Memory B cell (primary cell): ENCODE measurements around the gene RASD2.

Experiments
- ATAC-seq: fragments of 150-1000 bp; cut with Tn5 transposase; 2 replicates; pipeline ENCODE4 v1.10.0; 2021; ENCODE audit warnings: low read depth, mild to moderate bottlenecking, moderate library complexity
- DNase-seq, 2 donors: peaks; one replicate each; pipeline ENCODE4 v3.0.0; 2022; ENCODE audit warnings: low spot score in 2 of 2
- H3K27ac Mint-ChIP-seq: one replicate; pipeline ENCODE4 v1.8.0; 2022; ENCODE audit warnings: mild to moderate bottlenecking, moderate library complexity, mixed read lengths
- H3K27me3 Mint-ChIP-seq: one replicate; pipeline ENCODE4 v1.8.0; 2022; ENCODE audit warnings: mixed read lengths
- H3K36me3 Mint-ChIP-seq: one replicate; pipeline ENCODE4 v1.8.0; 2022; ENCODE audit warnings: mild to moderate bottlenecking, mixed read lengths
- H3K4me1 Mint-ChIP-seq: one replicate; pipeline ENCODE4 v1.8.0; 2022; ENCODE audit warnings: mixed read lengths
- H3K4me3 Mint-ChIP-seq: one replicate; pipeline ENCODE4 v1.8.0; 2022; ENCODE audit warnings: mild to moderate bottlenecking, moderate library complexity, mixed read lengths
- H3K9me3 Mint-ChIP-seq: one replicate; pipeline ENCODE4 v1.8.0; 2022; ENCODE audit warnings: mixed read lengths

The RASD2 gene

GRCh38 chr22:35554297-35554845 lies 13.7 kb downstream of the RASD2 start:
- H3K27ac Mint-ChIP-seq, result no peak overlapping the region
- DNase-seq (no peak), ATAC-seq (no peak)
- H3K9me3 Mint-ChIP-seq, result no peaks in the 10 kb centered on the region
- no peak overlapping the region for H3K4me3 Mint-ChIP-seq
- H3K36me3 Mint-ChIP-seq, result no peaks in the 10 kb centered on the region
- peaks cover 4% of the 10 kb centered on the region for H3K4me1 Mint-ChIP-seq
- peaks cover 13% of the 10 kb centered on the region for H3K27me3 Mint-ChIP-seq

GRCh38 chr22:35555483-35555890 lies 14.9 kb downstream of the RASD2 start:
- no peak overlapping the region for H3K27ac Mint-ChIP-seq

GRCh38 chr22:35555946-35556547 lies 15.4 kb downstream of the RASD2 start:
- H3K36me3 Mint-ChIP-seq, result no peaks in the 10 kb centered on the region

More at GRCh38 chr22:35555483-35555890, 14.9 kb downstream of the RASD2 start:
- peaks cover 4% of the 10 kb centered on the region for H3K4me1 Mint-ChIP-seq
- no peak overlapping the region for H3K4me3 Mint-ChIP-seq
- H3K27me3 Mint-ChIP-seq, result peaks cover 16% of the 10 kb centered on the region
- no peaks in the 10 kb centered on the region for H3K36me3 Mint-ChIP-seq
- no peak for ATAC-seq
- no peak for DNase-seq
- H3K9me3 Mint-ChIP-seq, result no peaks in the 10 kb centered on the region

DNA sequence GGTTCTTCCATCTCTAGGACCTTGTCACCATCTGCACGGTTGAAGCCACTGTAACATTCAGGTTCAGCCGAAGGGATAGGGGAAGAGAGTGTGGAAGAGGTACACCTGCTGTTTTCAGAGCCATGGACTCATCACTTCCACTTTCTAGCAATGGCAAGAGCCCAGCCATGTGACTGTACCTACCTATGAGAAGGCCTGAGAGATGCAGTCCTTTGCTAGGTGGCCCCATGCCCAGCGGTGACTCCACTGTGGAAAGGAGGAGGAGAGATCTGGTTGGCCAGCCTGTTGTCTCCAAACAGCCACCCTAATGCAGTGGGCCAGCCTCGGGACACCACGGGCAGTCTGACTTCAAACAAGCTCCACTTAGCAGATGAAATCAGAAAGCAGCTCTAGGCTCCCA lies 16.0 kb downstream of the RASD2 start:
- no peak overlapping the region for H3K4me3 Mint-ChIP-seq
- peaks cover 4% of the 10 kb centered on the region for H3K4me1 Mint-ChIP-seq
- DNase-seq, result no peak
- H3K27me3 Mint-ChIP-seq, result peaks cover 23% of the 10 kb centered on the region
- H3K9me3 Mint-ChIP-seq, result no peaks in the 10 kb centered on the region
- ATAC-seq, result no peak
- no peak overlapping the region for H3K27ac Mint-ChIP-seq
- no peaks in the 10 kb centered on the region for H3K36me3 Mint-ChIP-seq

More at GRCh38 chr22:35555946-35556547, 15.4 kb downstream of the RASD2 start:
- Mint-ChIP-seq H3K9me3 (no peaks in the 10 kb centered on the region), H3K27me3 (peaks cover 18% of the 10 kb centered on the region), H3K4me3 (no peak overlapping the region), H3K4me1 (peaks cover 4% of the 10 kb centered on the region), H3K27ac (no peak overlapping the region)
- DNase-seq (no peak), ATAC-seq (no peak)

DNA sequence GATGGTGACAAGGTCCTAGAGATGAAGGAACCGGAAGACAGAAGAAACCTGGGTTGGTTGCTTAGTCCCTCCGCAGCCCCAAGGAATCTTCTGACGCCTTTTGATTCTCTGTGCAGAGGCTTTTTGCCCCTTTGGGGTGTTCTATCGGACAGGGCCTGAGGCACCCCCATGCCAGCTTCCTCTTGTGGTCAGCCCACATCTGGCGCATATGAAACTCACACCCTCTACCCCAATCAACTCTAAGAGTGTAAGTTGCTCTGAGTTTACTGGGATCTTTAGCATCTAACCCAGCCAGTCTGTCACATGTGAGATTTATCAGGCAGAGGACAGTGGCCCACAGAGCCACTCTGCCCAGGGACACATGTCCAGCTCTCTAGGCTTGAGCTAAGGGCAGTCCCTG lies 17.4 kb downstream of the RASD2 start:
- H3K36me3 Mint-ChIP-seq, result no peaks in the 10 kb centered on the region
- H3K27me3 Mint-ChIP-seq, result peaks cover 24% of the 10 kb centered on the region
- H3K9me3 Mint-ChIP-seq, result no peaks in the 10 kb centered on the region
- no peak overlapping the region for H3K27ac Mint-ChIP-seq
- H3K4me3 Mint-ChIP-seq, result no peak overlapping the region
- H3K4me1 Mint-ChIP-seq, result peaks cover under 1% of the 10 kb centered on the region
- ATAC-seq (no peak), DNase-seq (no peak)

GRCh38 chr22:35558719-35559118 lies 18.1 kb downstream of the RASD2 start:
- Mint-ChIP-seq H3K36me3 (no peaks in the 10 kb centered on the region), H3K4me3 (no peak overlapping the region), H3K27ac (no peak overlapping the region), H3K9me3 (no peaks in the 10 kb centered on the region), H3K4me1 (peaks cover 3% of the 10 kb centered on the region), H3K27me3 (peaks cover 25% of the 10 kb centered on the region)
- DNase-seq (no peak), ATAC-seq (no peak)

- no peak for DNase-seq
- no peaks in the 10 kb centered on the region for H3K9me3 Mint-ChIP-seq
- peaks cover 22% of the 10 kb centered on the region for H3K27me3 Mint-ChIP-seq
These were observed 18.8 kb downstream of the RASD2 start for GRCh38 chr22:35559354-35560005.

DNA sequence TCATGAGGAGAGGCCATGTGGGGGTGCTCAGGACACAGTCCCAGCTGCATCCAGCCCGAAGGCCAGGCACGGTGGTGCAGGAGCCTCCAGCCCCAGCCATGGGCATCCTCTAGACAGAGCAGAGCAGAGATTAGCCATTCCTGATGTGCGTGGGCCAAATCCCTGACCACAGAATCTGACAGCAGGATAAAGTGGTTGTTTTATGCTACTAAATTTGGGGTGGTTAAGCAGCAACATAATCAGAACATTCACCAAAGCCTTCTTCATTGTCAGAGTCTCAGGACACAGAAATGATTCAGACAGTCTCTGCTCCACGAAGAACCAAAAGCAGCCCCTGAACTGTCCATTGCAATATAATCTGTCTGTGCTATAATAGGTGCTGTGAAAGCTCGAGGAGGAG lies 19.7 kb downstream of the RASD2 start:
- H3K27ac Mint-ChIP-seq, result no peak overlapping the region
- no peaks in the 10 kb centered on the region for H3K36me3 Mint-ChIP-seq
- peaks cover 27% of the 10 kb centered on the region for H3K27me3 Mint-ChIP-seq
- no peaks in the 10 kb centered on the region for H3K9me3 Mint-ChIP-seq
- peaks cover 3% of the 10 kb centered on the region for H3K4me1 Mint-ChIP-seq
- ATAC-seq, result no peak
- DNase-seq, result no peak
- H3K4me3 Mint-ChIP-seq, result no peak overlapping the region

More at GRCh38 chr22:35559354-35560005, 18.8 kb downstream of the RASD2 start:
- peaks cover 3% of the 10 kb centered on the region for H3K4me1 Mint-ChIP-seq
- H3K27ac Mint-ChIP-seq, result no peak overlapping the region
- ATAC-seq, result no peak
- no peak overlapping the region for H3K4me3 Mint-ChIP-seq
- H3K36me3 Mint-ChIP-seq, result no peaks in the 10 kb centered on the region

- H3K27ac Mint-ChIP-seq, result no peak overlapping the region
- no peaks in the 10 kb centered on the region for H3K9me3 Mint-ChIP-seq
- ATAC-seq (no peak), DNase-seq (no peak)
- H3K4me1 Mint-ChIP-seq, result peaks cover 3% of the 10 kb centered on the region
- H3K36me3 Mint-ChIP-seq, result no peaks in the 10 kb centered on the region
- no peak overlapping the region for H3K4me3 Mint-ChIP-seq
- peaks cover 27% of the 10 kb centered on the region for H3K27me3 Mint-ChIP-seq
These were observed 20.2 kb downstream of the RASD2 start for GRCh38 chr22:35560824-35561223.

- ATAC-seq (no peak), DNase-seq (no peak)
- Mint-ChIP-seq H3K27ac (no peak overlapping the region), H3K9me3 (no peaks in the 10 kb centered on the region), H3K4me1 (peaks cover 3% of the 10 kb centered on the region), H3K27me3 (peaks cover 27% of the 10 kb centered on the region), H3K4me3 (no peak overlapping the region), H3K36me3 (no peaks in the 10 kb centered on the region)
These were observed 21.3 kb downstream of the RASD2 start for GRCh38 chr22:35561796-35562526.

DNA sequence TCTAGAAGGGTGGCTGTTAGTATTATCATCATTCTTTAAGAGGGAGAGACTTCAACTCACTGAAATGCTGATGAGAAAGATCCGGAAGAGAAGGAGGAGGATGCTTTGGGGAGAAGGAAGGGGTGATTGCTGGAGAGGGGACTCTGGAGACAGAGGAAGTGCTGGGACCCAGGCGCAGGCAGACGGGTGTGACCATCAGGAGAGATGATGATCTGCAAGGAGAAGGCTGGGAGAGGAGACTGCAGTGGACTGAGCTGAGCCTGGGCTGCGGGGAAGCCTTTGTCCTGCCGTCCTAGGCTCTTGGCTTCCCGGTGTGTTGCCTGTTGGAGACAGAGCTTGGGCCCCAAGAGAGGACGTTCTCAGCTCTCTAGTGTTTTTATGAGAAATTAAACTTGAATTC lies 22.6 kb downstream of the RASD2 start:
- Mint-ChIP-seq H3K4me1 (peaks cover 3% of the 10 kb centered on the region), H3K9me3 (no peaks in the 10 kb centered on the region), H3K4me3 (no peak overlapping the region), H3K36me3 (no peaks in the 10 kb centered on the region), H3K27me3 (peaks cover 27% of the 10 kb centered on the region), H3K27ac (no peak overlapping the region)
- no peak for DNase-seq
- ATAC-seq, result no peak

- no peak for DNase-seq
These were observed 24.6 kb downstream of the RASD2 start for GRCh38 chr22:35564975-35565867.

DNA sequence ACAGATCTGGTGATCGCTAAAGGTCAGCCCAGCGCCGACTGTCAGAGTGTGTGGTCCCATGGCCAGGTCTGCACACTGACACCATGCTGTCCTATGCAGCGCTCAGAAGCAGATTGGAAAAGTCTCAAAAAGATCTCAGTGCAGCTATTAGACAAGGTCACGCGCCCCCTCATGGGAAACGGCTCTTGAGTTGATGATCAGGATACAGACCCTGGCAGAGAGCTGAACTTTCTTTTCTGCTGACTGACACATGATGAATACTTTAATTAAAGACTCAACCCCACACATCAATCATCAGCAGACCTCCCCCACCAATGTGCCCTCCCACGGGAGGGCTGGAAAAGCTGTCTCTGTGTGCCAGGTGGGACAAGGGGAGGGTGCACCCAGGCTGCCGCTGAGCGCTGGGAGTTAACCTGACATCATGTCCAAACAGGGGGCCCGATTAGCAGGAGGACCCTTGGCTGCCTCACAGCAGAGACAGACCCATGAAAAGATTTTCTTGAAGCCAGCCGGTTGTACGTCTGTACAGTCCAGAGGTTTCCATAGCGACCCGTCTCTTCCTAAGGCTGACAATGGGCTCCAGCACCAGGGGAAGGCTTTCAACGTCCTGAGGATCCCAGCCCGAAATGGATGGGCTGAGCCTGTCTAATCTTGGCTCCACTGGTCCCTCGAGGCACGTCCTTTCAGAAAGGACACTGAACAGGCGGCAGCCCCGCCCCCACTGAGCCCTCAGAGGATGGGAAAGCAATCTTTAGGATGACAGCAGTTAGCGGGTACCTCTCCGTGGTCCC lies 26.9 kb downstream of the RASD2 start:
- peaks cover 3% of the 10 kb centered on the region for H3K4me1 Mint-ChIP-seq
- H3K36me3 Mint-ChIP-seq, result no peaks in the 10 kb centered on the region
- peaks cover 17% of the 10 kb centered on the region for H3K27me3 Mint-ChIP-seq
- no peaks in the 10 kb centered on the region for H3K9me3 Mint-ChIP-seq
- no peak overlapping the region for H3K27ac Mint-ChIP-seq
- ATAC-seq (no peak), DNase-seq (no peak)
- H3K4me3 Mint-ChIP-seq, result no peak overlapping the region

More at GRCh38 chr22:35564975-35565867, 24.6 kb downstream of the RASD2 start:
- H3K27ac Mint-ChIP-seq, result no peak overlapping the region
- peaks cover 25% of the 10 kb centered on the region for H3K27me3 Mint-ChIP-seq
- H3K4me1 Mint-ChIP-seq, result peaks cover 3% of the 10 kb centered on the region
- H3K36me3 Mint-ChIP-seq, result no peaks in the 10 kb centered on the region
- ATAC-seq, result no peak
- no peaks in the 10 kb centered on the region for H3K9me3 Mint-ChIP-seq
- no peak overlapping the region for H3K4me3 Mint-ChIP-seq
